Measurements from ENCODE around the gene GLIPR2. TPM values are rescaled to one million over a fixed set of nuclear protein-coding genes. Genes with fewer than 3 reads are reported as not detected.

GLIPR2 gene
- polyA plus RNA-seq, 1 of the 3 experiments (the other 2 are of a cell fraction) = 38.3 TPM

- peak overlapping the region; percentile 79; the same call in 1 of the 2 replicates for H3K9ac ChIP-seq
- H3K27ac ChIP-seq (ENCODE audit: low read depth in 2 of 2, low read length in 1 of 2) = no peak overlapping the region
- H3K27me3 ChIP-seq (ENCODE audit: insufficient read depth) = no peaks in the 10 kb centered on the region
- no peaks in the 10 kb centered on the region for H3K36me3 ChIP-seq (replicated peaks in 1 of 2; ENCODE audit: control insufficient read depth in 1 of 2, insufficient read depth in 2 of 2, low read length in 1 of 2)
- peaks cover 31% of the 10 kb centered on the region for H3K79me2 ChIP-seq (ENCODE audit: insufficient read depth)
- ChIA-PET POLR2A (interaction anchor here (2.2 to 2.9 kb wide), 2 partner anchors 13 to 28 kb away, joined by 10 to 12 read pairs; no protein-coding TSS in a partner anchor), CTCF (interaction anchor here (0.6 to 8.1 kb wide), 8 partner anchors 12 to 181 kb away, joined by 3 to 113 read pairs (median 6); partner anchors contain the start of genes CCIN and CLTA)
- H4K20me1 ChIP-seq (ENCODE audit: insufficient read depth) = peaks cover 8% of the 10 kb centered on the region
- H3K9me2 ChIP-seq = no peaks in the 10 kb centered on the region
- H3K4me2 ChIP-seq = peak overlapping the region; percentile 98
- peak overlapping the region; percentile 84; the same call in 1 of the 2 replicates for H2AFZ ChIP-seq (ENCODE audit: low read depth)
- no peak for DNase-seq
- H3K9me3 ChIP-seq = no peaks in the 10 kb centered on the region
- H3K4me1 ChIP-seq (ENCODE audit: control insufficient read depth in 1 of 2, insufficient read depth in 2 of 2, low read depth in 1 of 2, low read length in 1 of 2) = peaks cover 0 to 15% of the 10 kb centered on the region in 2 experiments; a peak in 3 of 4 replicates
- no peak for TF ChIP-seq NFIC (IDR thresholded peaks at IDR 0.05; ENCODE audit: borderline replicate concordance)
- no peak for TF ChIP-seq TEAD4 (IDR thresholded peaks at IDR 0.05; ENCODE audit: borderline replicate concordance, insufficient read depth)
- TF ChIP-seq YY1 (IDR thresholded peaks at IDR 0.05; ENCODE audit: low read depth) = no peak
- TF ChIP-seq FOXJ3 (CRISPR knock-in tag; IDR thresholded peaks at IDR 0.05) = no peak
- no peak for TF ChIP-seq JUND (IDR thresholded peaks at IDR 0.05)
- TF ChIP-seq GATA2 (CRISPR knock-in tag; IDR thresholded peaks at IDR 0.05) = no peak
- no peak for TF ChIP-seq EP300 (IDR thresholded peaks at IDR 0.05; ENCODE audit: borderline replicate concordance in 1 of 2, low read depth in 1 of 2, low read length in 1 of 2)
- TF ChIP-seq SMC3 (IDR thresholded peaks at IDR 0.05; ENCODE audit: low read depth, low read length) = no peak
- TF ChIP-seq SIN3A (IDR thresholded peaks at IDR 0.05; ENCODE audit: borderline replicate concordance, low read depth, low read length) = no peak
- no peak for TF ChIP-seq GABPA (IDR thresholded peaks at IDR 0.05; ENCODE audit: low read depth)
- TF ChIP-seq RCOR1 (IDR thresholded peaks at IDR 0.05; ENCODE audit: low read length) = no peak
- TF ChIP-seq TCF12 (IDR thresholded peaks at IDR 0.05) = no peak
- no peak for TF ChIP-seq TAF1 (IDR thresholded peaks at IDR 0.05; ENCODE audit: borderline replicate concordance, low read depth, low read length)
- TF ChIP-seq PBX3 (IDR thresholded peaks at IDR 0.05) = no peak
- TF ChIP-seq, protein P1, sequence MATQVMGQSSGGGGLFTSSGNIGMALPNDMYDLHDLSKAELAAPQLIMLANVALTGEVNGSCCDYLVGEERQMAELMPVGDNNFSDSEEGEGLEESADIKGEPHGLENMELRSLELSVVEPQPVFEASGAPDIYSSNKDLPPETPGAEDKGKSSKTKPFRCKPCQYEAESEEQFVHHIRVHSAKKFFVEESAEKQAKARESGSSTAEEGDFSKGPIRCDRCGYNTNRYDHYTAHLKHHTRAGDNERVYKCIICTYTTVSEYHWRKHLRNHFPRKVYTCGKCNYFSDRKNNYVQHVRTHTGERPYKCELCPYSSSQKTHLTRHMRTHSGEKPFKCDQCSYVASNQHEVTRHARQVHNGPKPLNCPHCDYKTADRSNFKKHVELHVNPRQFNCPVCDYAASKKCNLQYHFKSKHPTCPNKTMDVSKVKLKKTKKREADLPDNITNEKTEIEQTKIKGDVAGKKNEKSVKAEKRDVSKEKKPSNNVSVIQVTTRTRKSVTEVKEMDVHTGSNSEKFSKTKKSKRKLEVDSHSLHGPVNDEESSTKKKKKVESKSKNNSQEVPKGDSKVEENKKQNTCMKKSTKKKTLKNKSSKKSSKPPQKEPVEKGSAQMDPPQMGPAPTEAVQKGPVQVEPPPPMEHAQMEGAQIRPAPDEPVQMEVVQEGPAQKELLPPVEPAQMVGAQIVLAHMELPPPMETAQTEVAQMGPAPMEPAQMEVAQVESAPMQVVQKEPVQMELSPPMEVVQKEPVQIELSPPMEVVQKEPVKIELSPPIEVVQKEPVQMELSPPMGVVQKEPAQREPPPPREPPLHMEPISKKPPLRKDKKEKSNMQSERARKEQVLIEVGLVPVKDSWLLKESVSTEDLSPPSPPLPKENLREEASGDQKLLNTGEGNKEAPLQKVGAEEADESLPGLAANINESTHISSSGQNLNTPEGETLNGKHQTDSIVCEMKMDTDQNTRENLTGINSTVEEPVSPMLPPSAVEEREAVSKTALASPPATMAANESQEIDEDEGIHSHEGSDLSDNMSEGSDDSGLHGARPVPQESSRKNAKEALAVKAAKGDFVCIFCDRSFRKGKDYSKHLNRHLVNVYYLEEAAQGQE (IDR thresholded peaks at IDR 0.05; ENCODE audit: low read depth, low read length) = no peak
- WGBS (ENCODE audit: low lambda C conversion rate) = 22% methylated on average over 12 of the region's 18 CpGs
- no peaks in the 10 kb centered on the region for H3F3A ChIP-seq (replicated peaks; ENCODE audit: insufficient read depth)
- peak overlapping the region; percentile 67 to 83 for H3K4me3 ChIP-seq (ENCODE audit: low read depth in 2 of 2, low read length in 1 of 2)
Measured at GRCh38 chr9:36135741-36136271, 727 bp upstream of the GLIPR2 start.

All from SK-N-SH (cell line).